Measurements from ENCODE around the gene KRTAP12-2.
A peak's percentile ranks its signal among the peaks of the same experiment; 100 is the strongest.
"Not testable (repeated sequence)": the region's sequence is repeated elsewhere in the genome, so short reads cannot be mapped to it uniquely, and the experiment has no call there.

KRTAP12-2 gene

GRCh38 chr21:44654576-44655175, 12.1 kb downstream of the KRTAP12-2 start, which contains the start of gene KRTAP12-4:
TSS of gene KRTAP12-4 (minus strand) at chr21:44654659. CDS start at chr21:44654614, 45 bp downstream.
- Mint-ChIP-seq H3K9me3 (peaks cover 17 to 18% of the 10 kb centered on the region in 2 donors), H3K27me3 (peaks cover 31 to 35% of the 10 kb centered on the region in 2 donors), H3K27ac (peak within 1 kb of the TSS; percentile 42), H3K4me1 (no peaks in the 10 kb centered on the region), H3K36me3 (peaks cover 0 to 4% of the 10 kb centered on the region in 2 donors), H3K4me3 (no peak within 1 kb of the TSS)
- DNase-seq, result no peak
- no peak for ATAC-seq (replicated peaks)

DNA sequence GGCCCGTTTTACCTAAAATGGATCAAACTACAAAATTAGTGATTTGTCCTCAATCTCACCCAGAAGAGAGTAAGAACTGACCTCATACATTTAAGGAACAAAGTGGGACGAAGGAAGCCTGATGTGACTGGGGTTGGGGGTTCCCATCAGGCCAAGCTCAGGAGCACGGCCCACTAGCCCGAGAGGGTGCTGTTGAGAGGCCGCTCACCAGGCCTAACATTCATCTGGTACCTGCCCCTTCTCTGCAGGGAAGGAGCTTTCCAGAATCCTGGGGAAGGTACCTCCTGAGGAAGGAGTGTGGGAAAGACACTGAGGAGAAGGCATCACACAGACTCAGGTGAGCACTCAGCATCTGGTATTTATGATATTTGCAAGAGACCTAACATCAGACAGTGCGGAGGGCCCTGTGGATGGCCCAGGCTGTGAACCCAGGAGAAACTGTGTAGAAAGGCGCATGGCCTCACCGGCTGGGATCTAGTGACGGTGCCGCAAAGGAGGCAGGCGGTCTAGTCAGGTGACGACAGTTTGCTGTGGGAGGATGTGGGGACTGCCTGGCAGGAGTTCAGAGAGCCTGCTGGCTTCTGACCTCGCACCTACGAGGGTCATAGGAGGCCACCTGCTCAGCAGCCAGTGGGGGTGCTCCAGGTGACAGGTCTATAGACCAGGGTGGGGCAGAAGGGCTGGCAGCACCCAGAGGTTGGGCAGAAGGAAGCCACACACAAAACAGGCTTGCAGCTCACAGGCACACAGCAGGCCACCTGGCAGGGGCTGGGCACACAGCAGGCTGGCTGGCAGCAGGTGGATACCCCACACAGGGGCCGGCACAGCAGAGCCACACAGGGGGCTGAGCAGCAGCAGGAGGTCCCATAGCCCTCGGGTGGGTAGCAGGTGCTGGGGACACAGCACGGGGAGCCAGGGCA, 12.8 kb downstream of the KRTAP12-2 start:
- Mint-ChIP-seq H3K27ac (peak overlapping the region; percentile 42), H3K27me3 (peaks cover 26 to 33% of the 10 kb centered on the region in 2 donors), H3K4me3 (no peak overlapping the region), H3K9me3 (peaks cover 17 to 18% of the 10 kb centered on the region in 2 donors), H3K4me1 (no peaks in the 10 kb centered on the region), H3K36me3 (peaks cover 0 to 4% of the 10 kb centered on the region in 2 donors)
- no peak for DNase-seq
- ATAC-seq (replicated peaks), result no peak

DNA sequence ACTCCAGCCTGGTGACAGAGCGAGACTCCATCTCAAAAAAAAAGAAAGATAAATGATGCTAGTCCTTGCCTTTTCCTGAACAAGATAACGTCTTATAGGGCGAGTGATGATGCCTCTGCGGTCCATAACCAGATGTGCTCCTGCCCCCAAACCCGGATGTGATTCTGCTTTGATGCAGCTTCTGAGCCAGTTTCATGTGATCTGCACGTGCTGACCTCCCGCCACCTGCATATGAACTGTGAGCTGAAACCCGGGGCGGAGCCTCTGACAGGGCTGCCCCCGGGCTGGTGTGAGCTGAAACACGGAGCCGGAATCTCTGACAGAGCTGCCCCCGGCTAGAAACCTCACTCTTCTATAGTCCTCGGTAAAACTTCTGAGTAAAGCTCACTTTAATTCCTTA, 13.6 kb downstream of the KRTAP12-2 start:
- ATAC-seq (replicated peaks), result no peak
- Mint-ChIP-seq H3K4me1 (no peaks in the 10 kb centered on the region), H3K36me3 (peaks cover 0 to 4% of the 10 kb centered on the region in 2 donors), H3K27ac (no peak overlapping the region), H3K27me3 (peaks cover 18 to 26% of the 10 kb centered on the region in 2 donors), H3K9me3 (peaks cover 14 to 18% of the 10 kb centered on the region in 2 donors), H3K4me3 (no peak overlapping the region)
- no peak for DNase-seq

DNA sequence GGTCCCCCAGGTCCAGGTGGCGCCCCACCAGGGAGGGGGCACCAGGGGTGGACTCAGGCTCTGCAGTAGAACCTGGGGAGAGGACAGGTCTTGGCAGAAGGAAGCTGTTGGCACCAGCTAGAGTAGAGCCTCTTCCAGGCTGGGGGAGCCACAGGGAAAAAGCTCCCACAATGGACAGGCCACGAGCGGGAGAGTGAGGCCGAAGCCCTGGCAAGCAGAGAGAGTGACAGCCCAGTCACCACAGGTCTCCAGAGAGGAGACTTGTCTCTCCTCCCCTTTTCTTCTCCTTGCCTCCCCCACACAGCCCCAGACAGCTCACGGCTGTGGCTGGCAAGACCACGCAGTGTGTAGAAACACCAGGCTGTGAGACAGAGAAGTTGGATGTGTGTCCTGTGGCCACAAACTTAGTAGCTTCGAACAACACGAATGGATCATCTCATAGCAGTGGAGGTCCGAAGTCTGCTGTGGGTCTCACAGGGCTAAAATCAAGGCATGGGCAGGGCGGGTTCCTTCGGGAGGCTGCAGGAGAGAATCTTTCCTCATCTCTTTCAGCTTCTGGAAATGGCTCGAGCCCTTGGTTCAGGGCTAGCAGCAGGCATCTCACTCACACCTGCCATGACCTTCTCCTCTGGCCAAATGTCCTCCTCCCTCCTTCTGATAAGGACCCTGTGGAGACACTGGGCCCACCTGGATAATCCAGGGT, 15.6 kb downstream of the KRTAP12-2 start:
- H3K36me3 Mint-ChIP-seq, result peaks cover 2 to 5% of the 10 kb centered on the region in 2 donors
- no peak overlapping the region for H3K27ac Mint-ChIP-seq
- peaks cover 3% of the 10 kb centered on the region in 2 donors for H3K9me3 Mint-ChIP-seq
- ATAC-seq (replicated peaks) (no peak), DNase-seq (no peak)
- H3K4me1 Mint-ChIP-seq, result no peaks in the 10 kb centered on the region
- H3K27me3 Mint-ChIP-seq, result peaks cover 11 to 24% of the 10 kb centered on the region in 2 donors
- no peak overlapping the region for H3K4me3 Mint-ChIP-seq

- H3K9me3 Mint-ChIP-seq, result peaks cover 0 to 3% of the 10 kb centered on the region in 2 donors
These were observed 16.3 kb downstream of the KRTAP12-2 start for GRCh38 chr21:44650265-44650972.

GRCh38 chr21:44649521-44650100, 17.1 kb downstream of the KRTAP12-2 start:
- Mint-ChIP-seq H3K27ac (no peak overlapping the region), H3K4me1 (no peaks in the 10 kb centered on the region), H3K4me3 (no peak overlapping the region), H3K36me3 (peaks cover 2 to 8% of the 10 kb centered on the region in 2 donors), H3K9me3 (peaks cover 4 to 7% of the 10 kb centered on the region in 2 donors), H3K27me3 (peaks cover 11 to 22% of the 10 kb centered on the region in 2 donors)
- ATAC-seq (replicated peaks) (no peak), DNase-seq (no peak)

More at GRCh38 chr21:44650265-44650972, 16.3 kb downstream of the KRTAP12-2 start:
- no peak overlapping the region for H3K27ac Mint-ChIP-seq
- no peak for DNase-seq
- H3K4me1 Mint-ChIP-seq, result no peaks in the 10 kb centered on the region
- ATAC-seq (replicated peaks), result no peak
- peaks cover 2 to 4% of the 10 kb centered on the region in 2 donors for H3K36me3 Mint-ChIP-seq
- H3K4me3 Mint-ChIP-seq, result no peak overlapping the region
- H3K27me3 Mint-ChIP-seq, result peaks cover 11 to 22% of the 10 kb centered on the region in 2 donors

DNA sequence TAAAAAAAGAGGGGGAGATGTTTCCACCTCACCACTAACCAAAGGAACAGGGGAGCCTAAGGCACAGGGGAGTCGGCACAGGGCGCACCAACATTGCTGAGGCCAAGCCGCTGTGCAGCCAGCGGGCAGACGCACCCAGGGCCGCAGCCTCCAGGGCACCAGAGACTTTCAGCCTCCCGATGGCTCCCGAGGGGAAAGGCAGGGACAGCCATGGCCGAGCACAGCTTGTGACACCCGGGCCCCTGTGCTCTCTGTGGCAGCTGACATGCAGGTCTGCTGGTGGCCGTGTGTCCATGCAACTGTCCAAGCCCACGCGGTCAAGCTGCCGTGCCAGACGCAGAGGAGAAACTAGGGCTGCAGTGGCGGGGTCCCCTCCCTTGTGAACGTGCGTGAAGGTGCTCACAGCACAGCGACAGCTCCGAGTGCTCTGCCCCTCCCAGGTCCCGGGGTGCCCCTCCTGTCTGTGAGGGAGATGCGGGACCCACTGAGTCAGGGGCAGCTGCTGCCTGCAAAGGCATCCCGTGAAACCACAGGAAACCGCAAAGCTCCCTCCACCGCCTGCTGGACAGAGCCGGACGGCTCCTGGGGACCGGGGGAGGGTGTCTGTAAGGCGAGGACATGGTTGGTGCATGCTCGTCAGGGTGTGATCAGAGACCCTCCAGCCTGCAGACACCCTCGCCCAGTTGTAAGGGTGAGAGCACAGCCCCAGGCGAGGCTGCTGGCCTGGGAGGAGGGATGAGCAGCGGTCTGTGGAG, 18.0 kb downstream of the KRTAP12-2 start:
- H3K4me3 Mint-ChIP-seq, result no peak overlapping the region
- no peaks in the 10 kb centered on the region for H3K4me1 Mint-ChIP-seq
- H3K27me3 Mint-ChIP-seq, result peaks cover 11 to 20% of the 10 kb centered on the region in 2 donors
- no peak overlapping the region for H3K27ac Mint-ChIP-seq
- DNase-seq, result no peak
- ATAC-seq (replicated peaks), result no peak
- peaks cover 12 to 15% of the 10 kb centered on the region in 2 donors for H3K9me3 Mint-ChIP-seq
- H3K36me3 Mint-ChIP-seq, result peaks cover 2 to 14% of the 10 kb centered on the region in 2 donors

DNA sequence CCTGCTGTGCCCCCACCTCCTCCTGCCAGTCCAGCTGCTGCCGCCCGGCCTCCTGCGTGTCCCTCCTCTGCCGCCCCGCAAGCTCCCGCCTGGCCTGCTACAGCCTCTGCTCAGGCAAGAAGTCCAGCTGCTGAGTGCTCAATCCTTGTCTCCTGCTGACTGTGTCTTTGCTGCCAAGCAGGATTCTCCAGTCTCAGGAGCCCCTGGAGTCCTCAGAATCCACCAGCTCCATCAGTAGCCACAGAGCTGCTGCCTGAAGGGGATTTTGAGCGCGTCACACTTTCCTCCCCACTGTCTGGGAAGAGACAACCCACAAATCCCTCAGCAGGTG, 19.5 kb downstream of the KRTAP12-2 start:
- Mint-ChIP-seq H3K27me3 (peaks cover 11 to 18% of the 10 kb centered on the region in 2 donors), H3K9me3 (peaks cover 12 to 19% of the 10 kb centered on the region in 2 donors), H3K4me1 (no peaks in the 10 kb centered on the region), H3K4me3 (no peak overlapping the region), H3K36me3 (peaks cover 2 to 14% of the 10 kb centered on the region in 2 donors), H3K27ac (no peak overlapping the region)
- DNase-seq, result no peak
- no peak for ATAC-seq (replicated peaks)

DNA sequence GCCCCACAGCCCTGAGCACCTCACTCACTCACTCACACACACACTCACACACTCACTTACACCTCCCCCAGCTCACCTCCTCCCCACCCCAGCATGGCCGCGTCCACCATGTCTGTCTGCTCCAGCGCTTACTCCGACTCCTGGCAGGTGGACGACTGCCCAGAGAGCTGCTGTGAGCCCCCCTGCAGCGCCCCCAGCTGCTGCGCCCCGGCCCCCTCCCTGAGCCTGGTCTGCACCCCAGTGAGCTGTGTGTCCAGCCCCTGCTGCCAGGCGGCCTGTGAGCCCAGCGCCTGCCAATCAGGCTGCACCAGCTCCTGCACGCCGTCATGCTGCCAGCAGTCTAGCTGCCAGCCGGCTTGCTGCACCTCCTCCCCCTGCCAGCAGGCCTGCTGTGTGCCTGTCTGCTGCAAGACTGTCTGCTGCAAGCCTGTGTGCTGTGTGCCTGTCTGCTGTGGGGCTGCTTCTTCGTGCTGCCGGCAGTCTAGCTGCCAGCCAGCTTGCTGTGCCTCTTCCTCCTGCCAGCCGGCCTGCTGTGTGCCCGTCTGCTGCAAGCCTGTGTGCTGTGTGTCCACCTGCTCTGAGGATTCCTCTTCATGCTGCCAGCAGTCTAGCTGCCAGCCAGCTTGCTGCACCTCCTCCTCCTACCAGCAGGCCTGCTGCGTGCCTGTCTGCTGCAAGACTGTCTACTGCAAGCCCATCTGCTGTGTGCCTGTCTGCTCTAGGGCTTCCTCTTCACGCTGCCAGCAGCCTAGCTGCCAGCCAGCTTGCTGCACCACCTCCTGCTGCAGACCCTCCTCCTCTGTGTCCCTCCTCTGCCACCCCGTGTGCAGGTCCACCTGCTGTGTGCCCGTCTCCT, 20.1 kb downstream of the KRTAP12-2 start, which contains the start of gene KRTAP10-11:
KRTAP10-11 (plus strand) TSS at position 49 of the 856 bp plus-strand sequence; CDS start at position 94, 45 bp downstream.
- Mint-ChIP-seq H3K27me3 (peaks cover 12 to 18% of the 10 kb centered on the region in 2 donors), H3K36me3 (peaks cover 2 to 14% of the 10 kb centered on the region in 2 donors), H3K9me3 (peaks cover 13 to 21% of the 10 kb centered on the region in 2 donors)
- not testable (repeated sequence) for H3K27ac Mint-ChIP-seq; H3K4me1 Mint-ChIP-seq; ATAC-seq (replicated peaks); H3K4me3 Mint-ChIP-seq; DNase-seq

DNA sequence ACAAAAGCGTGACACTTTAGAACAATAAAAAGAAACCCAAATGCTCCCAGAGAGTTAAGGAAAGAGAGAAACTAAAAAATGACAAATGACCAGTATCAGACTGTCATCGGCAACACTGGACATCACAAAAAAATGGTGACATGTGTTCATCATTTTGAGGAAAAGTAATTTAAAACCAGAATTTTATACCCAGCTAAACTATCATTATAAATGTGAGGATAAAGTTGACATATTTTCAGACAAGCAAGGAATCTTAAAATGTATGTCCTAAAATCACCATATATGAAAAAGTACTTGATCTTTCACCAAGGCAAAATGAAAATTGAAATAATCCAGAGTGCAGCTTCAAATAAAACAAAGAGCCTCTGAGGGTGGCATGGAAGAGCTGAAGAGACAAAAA, 21.8 kb downstream of the KRTAP12-2 start:
- ATAC-seq (replicated peaks) (no peak), DNase-seq (no peak)
- Mint-ChIP-seq H3K27me3 (peaks cover 28 to 32% of the 10 kb centered on the region in 2 donors), H3K27ac (no peak overlapping the region), H3K4me3 (no peak overlapping the region), H3K9me3 (peaks cover 24 to 31% of the 10 kb centered on the region in 2 donors), H3K4me1 (no peaks in the 10 kb centered on the region), H3K36me3 (peaks cover 2 to 22% of the 10 kb centered on the region in 2 donors)

DNA sequence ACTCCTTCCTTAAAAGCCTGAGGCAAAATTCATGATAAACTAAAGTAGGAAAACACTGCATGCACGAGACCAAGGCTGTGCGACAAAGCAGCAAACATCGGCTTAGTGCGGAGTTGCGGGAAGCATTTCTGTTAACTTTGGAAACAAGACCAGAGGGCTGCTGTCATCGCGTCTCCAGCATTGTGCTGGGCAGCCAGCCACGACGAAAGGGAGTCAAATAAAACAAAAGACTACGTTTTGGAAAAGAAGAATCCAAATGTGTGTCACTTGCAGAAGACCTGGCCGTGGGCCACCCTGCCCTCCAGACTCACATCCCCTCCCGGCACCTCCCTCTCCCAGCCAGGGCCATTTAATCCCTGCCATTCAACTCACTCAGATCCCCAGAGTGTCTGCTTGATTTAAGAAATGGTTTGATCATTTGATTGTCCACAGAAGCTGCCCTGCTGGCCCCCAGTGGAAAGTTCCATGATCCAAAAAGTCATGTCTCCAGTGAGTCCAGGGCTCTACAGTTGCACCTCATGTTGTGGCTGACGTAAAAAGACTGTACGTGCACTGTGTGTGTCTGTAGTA, 22.9 kb downstream of the KRTAP12-2 start:
- Mint-ChIP-seq H3K36me3 (peaks cover 2 to 24% of the 10 kb centered on the region in 2 donors), H3K9me3 (peaks cover 24 to 32% of the 10 kb centered on the region in 2 donors), H3K27ac (no peak overlapping the region), H3K4me1 (no peaks in the 10 kb centered on the region), H3K4me3 (no peak overlapping the region), H3K27me3 (peaks cover 37 to 39% of the 10 kb centered on the region in 2 donors)
- no peak for ATAC-seq (replicated peaks)
- DNase-seq, result no peak

GRCh38 chr21:44640761-44641160, 26.0 kb downstream of the KRTAP12-2 start:
- H3K36me3 Mint-ChIP-seq, result peaks cover 0 to 20% of the 10 kb centered on the region in 2 donors
- peaks cover 44 to 50% of the 10 kb centered on the region in 2 donors for H3K27me3 Mint-ChIP-seq
- DNase-seq, result no peak

More at GRCh38 chr21:44640761-44641160, 26.0 kb downstream of the KRTAP12-2 start:
- no peak for ATAC-seq (replicated peaks)
- Mint-ChIP-seq H3K27ac (no peak overlapping the region), H3K4me1 (no peaks in the 10 kb centered on the region), H3K4me3 (no peak overlapping the region), H3K9me3 (peaks cover 24 to 30% of the 10 kb centered on the region in 2 donors)

Measured in stimulated activated naive B cell treated with anti-CD40 and anti-IgM and Interleukin-4, amounts not matched to agents 10 μg/mL and 1 μg/mL and 100 μg/mL, for 72 hours (primary cell).